ENCODE results near the gene SLC2A9. TPM values are rescaled to one million over a fixed set of nuclear protein-coding genes. Genes with fewer than 3 reads are reported as not detected.

SLC2A9 gene
- total RNA-seq, 2 experiments from 2014 or later = 0.54 TPM

- no peaks in the 10 kb centered on the region for H3K9me3 Mint-ChIP-seq
- ChIA-PET CTCF (interaction anchor here (1.2 to 1.4 kb wide), 2 partner anchors 16 to 328 kb away, joined by 3 to 4 read pairs; no protein-coding TSS in a partner anchor), POLR2A (interaction anchor here (1.6 kb wide), 1 partner anchor 12 kb away, joined by 5 read pairs; no protein-coding TSS in a partner anchor)
- no peak for TF ChIP-seq CTCF (IDR thresholded peaks at IDR 0.05)
- H3K36me3 Mint-ChIP-seq (ENCODE audit: low read depth) = no peaks in the 10 kb centered on the region
- peaks cover 7% of the 10 kb centered on the region for H3K27me3 Mint-ChIP-seq
- H3K4me3 Mint-ChIP-seq = no peak overlapping the region
- DNase-seq = no peak
- H3K27ac Mint-ChIP-seq = no peak overlapping the region
- peaks cover 6% of the 10 kb centered on the region for H3K4me1 Mint-ChIP-seq (ENCODE audit: low read depth)
- intact Hi-C loops (cut with micrococcal nuclease) = no loop called here
- ATAC-seq = no peak
Measured at GRCh38 chr4:10031668-10032590, 10.6 kb upstream of the SLC2A9 start.

GRCh38 chr4:10030972-10031667 is 9.8 kb upstream of the SLC2A9 start:
- no peak for ATAC-seq
- DNase-seq = no peak
- H3K4me3 Mint-ChIP-seq = no peak overlapping the region
- no peak overlapping the region for H3K27ac Mint-ChIP-seq
- peaks cover 6% of the 10 kb centered on the region for H3K4me1 Mint-ChIP-seq (ENCODE audit: low read depth)
- H3K27me3 Mint-ChIP-seq = peaks cover 7% of the 10 kb centered on the region
- no peaks in the 10 kb centered on the region for H3K9me3 Mint-ChIP-seq
- H3K36me3 Mint-ChIP-seq (ENCODE audit: low read depth) = no peaks in the 10 kb centered on the region
- ChIA-PET CTCF (interaction anchor here (1.4 kb wide), 2 partner anchors 15 to 33 kb away, joined by 3 read pairs; no protein-coding TSS in a partner anchor), POLR2A (interaction anchor here (1.6 kb wide), 1 partner anchor 11 kb away, joined by 5 read pairs; no protein-coding TSS in a partner anchor)
- intact Hi-C loops (cut with micrococcal nuclease) = no loop called here
- no peak for TF ChIP-seq CTCF (IDR thresholded peaks at IDR 0.05)

GRCh38 chr4:10029403-10029802 is 8.1 kb upstream of the SLC2A9 start:
- no peaks in the 10 kb centered on the region for H3K9me3 Mint-ChIP-seq
- ATAC-seq = no peak
- intact Hi-C loops (cut with micrococcal nuclease) = no loop called here

GRCh38 chr4:10028910-10029309 is 7.6 kb upstream of the SLC2A9 start:
- no peak for TF ChIP-seq CTCF (IDR thresholded peaks at IDR 0.05)
- Mint-ChIP-seq H3K4me3 (no peak overlapping the region), H3K4me1 (ENCODE audit: low read depth) (peaks cover 6% of the 10 kb centered on the region), H3K9me3 (no peaks in the 10 kb centered on the region), H3K27me3 (peaks cover 6% of the 10 kb centered on the region), H3K36me3 (ENCODE audit: low read depth) (no peaks in the 10 kb centered on the region), H3K27ac (no peak overlapping the region)
- POLR2A ChIA-PET = interaction anchor here (0.6 to 1.0 kb wide), 2 partner anchors 228 to 1316 kb away, joined by 3 to 4 read pairs; no protein-coding TSS in a partner anchor
- intact Hi-C loops (cut with micrococcal nuclease) = no loop called here
- no peak for ATAC-seq
- no peak for DNase-seq
- CTCF ChIA-PET = interaction anchor here (0.9 to 1.5 kb wide), 2 partner anchors 10 to 15 kb away, joined by 4 read pairs; no protein-coding TSS in a partner anchor

More at GRCh38 chr4:10029403-10029802, 8.1 kb upstream of the SLC2A9 start:
- H3K4me3 Mint-ChIP-seq = no peak overlapping the region
- ChIA-PET POLR2A (interaction anchor here (0.6 to 1.0 kb wide), 2 partner anchors 228 to 1316 kb away, joined by 3 to 4 read pairs; no protein-coding TSS in a partner anchor), CTCF (interaction anchor here (1.5 kb wide), 1 partner anchor 15 kb away, joined by 4 read pairs; no protein-coding TSS in a partner anchor)
- no peak for TF ChIP-seq CTCF (IDR thresholded peaks at IDR 0.05)
- H3K36me3 Mint-ChIP-seq (ENCODE audit: low read depth) = no peaks in the 10 kb centered on the region
- H3K27me3 Mint-ChIP-seq = peaks cover 7% of the 10 kb centered on the region
- H3K4me1 Mint-ChIP-seq (ENCODE audit: low read depth) = peaks cover 6% of the 10 kb centered on the region
- no peak for DNase-seq
- H3K27ac Mint-ChIP-seq = no peak overlapping the region

All from activated CD8-positive, alpha-beta T cell treated with anti-CD3 and anti-CD28 coated beads for 36 hours (primary cell).